BE2C (cell line): Measurements from ENCODE around the gene MAPK6.

ENCODE experiments used
- DNase-seq: peaks from one replicate; pipeline ENCODE4 v3.0.0-alpha.2; 2020
- H3K27me3 ChIP-seq: fragments of 250-450 bp; sonication (Bioruptor Pico); 2 replicates; pipeline ENCODE4 v1.5.1; 2020; ENCODE audit warnings: mild to moderate bottlenecking
- H3K36me3 ChIP-seq: fragments of 250-450 bp; sonication (Bioruptor Pico); 2 replicates; pipeline ENCODE4 v1.5.1; 2020; ENCODE audit warnings: mild to moderate bottlenecking
- H3K4me1 ChIP-seq: fragments of 250-450 bp; sonication (Bioruptor Pico); 2 replicates; pipeline ENCODE4 v1.5.1; 2020
- H3K4me3 ChIP-seq: 2 replicates; pipeline ENCODE4 v1.5.1; 2011; ENCODE audit warnings: low read depth, low read length
- H3K9me3 ChIP-seq: fragments of 250-450 bp; sonication (Bioruptor Pico); 2 replicates; pipeline ENCODE4 v1.5.1; 2020
- CTCF ChIP-seq: IDR thresholded peaks from 2 replicates; pipeline ENCODE4 v1.5.1; 2012; ENCODE audit warnings: mild to moderate bottlenecking, low read depth, low read length

Gene MAPK6

GRCh38 chr15:52057996-52058395, 39.0 kb downstream of the MAPK6 start:
- no peak for TF ChIP-seq CTCF
- Histone ChIP-seq H3K27me3 (no peaks in the 10 kb centered on the region), H3K4me1 (no peaks in the 10 kb centered on the region), H3K36me3 (peaks cover 41% of the 10 kb centered on the region), H3K9me3 (no peaks in the 10 kb centered on the region), H3K4me3 (no peak overlapping the region)
- DNase-seq = no peak

GRCh38 chr15:52060501-52060900, 41.5 kb downstream of the MAPK6 start:
- Histone ChIP-seq H3K9me3 (no peaks in the 10 kb centered on the region), H3K36me3 (peaks cover 44% of the 10 kb centered on the region), H3K4me1 (no peaks in the 10 kb centered on the region), H3K4me3 (no peak overlapping the region), H3K27me3 (no peaks in the 10 kb centered on the region)
- DNase-seq = no peak
- TF ChIP-seq CTCF = no peak

GRCh38 chr15:52066842-52067544, 48.0 kb downstream of the MAPK6 start:
- no peak for DNase-seq
- Histone ChIP-seq H3K27me3 (no peaks in the 10 kb centered on the region), H3K9me3 (no peaks in the 10 kb centered on the region), H3K36me3 (peaks cover 5% of the 10 kb centered on the region), H3K4me1 (no peaks in the 10 kb centered on the region), H3K4me3 (no peak overlapping the region)
- TF ChIP-seq CTCF = no peak

- peaks cover 5% of the 10 kb centered on the region; the same call in 1 of the 2 replicates for H3K36me3 ChIP-seq
- TF ChIP-seq CTCF = no peak
- H3K9me3 ChIP-seq = no peaks in the 10 kb centered on the region
- no peaks in the 10 kb centered on the region for H3K4me1 ChIP-seq
- H3K27me3 ChIP-seq = no peaks in the 10 kb centered on the region
- DNase-seq = no peak
- H3K4me3 ChIP-seq = no peak overlapping the region
Measured at GRCh38 chr15:52067545-52067926, 48.5 kb downstream of the MAPK6 start.

- peaks cover 5% of the 10 kb centered on the region; the same call in 1 of the 2 replicates for H3K36me3 ChIP-seq
- no peaks in the 10 kb centered on the region for H3K4me1 ChIP-seq
- no peaks in the 10 kb centered on the region for H3K27me3 ChIP-seq
- no peaks in the 10 kb centered on the region for H3K9me3 ChIP-seq
- TF ChIP-seq CTCF = no peak
- DNase-seq = no peak
- no peak overlapping the region for H3K4me3 ChIP-seq
Measured at GRCh38 chr15:52068004-52068615, 49.1 kb downstream of the MAPK6 start.

GRCh38 chr15:52069559-52069958, 50.5 kb downstream of the MAPK6 start:
- Histone ChIP-seq H3K36me3 (no peaks in the 10 kb centered on the region), H3K4me1 (no peaks in the 10 kb centered on the region), H3K4me3 (no peak overlapping the region), H3K27me3 (no peaks in the 10 kb centered on the region), H3K9me3 (no peaks in the 10 kb centered on the region)
- TF ChIP-seq CTCF = no peak
- DNase-seq = no peak
